GM18868 (cell line): ENCODE results near the gene TRERF1.

Source experiments
- ATAC-seq: cut with Tn5 transposase; IDR thresholded peaks from one replicate; pipeline ENCODE4 v1.9.1; 2021; ENCODE audit warnings: mild to moderate bottlenecking, moderate library complexity; ENCODE audit not compliant: unreplicated experiment

Gene TRERF1

GRCh38 chr6:42368181-42368580 lies 83.5 kb downstream of the TRERF1 start:
- ATAC-seq: peak; percentile 34

GRCh38 chr6:42367353-42368011 lies 84.2 kb downstream of the TRERF1 start:
- peak; percentile 80 for ATAC-seq

GRCh38 chr6:42366999-42367352 lies 84.8 kb downstream of the TRERF1 start:
- no peak for ATAC-seq

- ATAC-seq: no peak
Observed at GRCh38 chr6:42366011-42366705, 85.6 kb downstream of the TRERF1 start.

- no peak for ATAC-seq
Observed at GRCh38 chr6:42365021-42365420, 86.7 kb downstream of the TRERF1 start.

GRCh38 chr6:42363926-42364849 lies 87.5 kb downstream of the TRERF1 start:
- ATAC-seq: no peak

- no peak for ATAC-seq
Observed at GRCh38 chr6:42361036-42361435, 90.7 kb downstream of the TRERF1 start.

- ATAC-seq: no peak
Observed at GRCh38 chr6:42359021-42359420, 92.7 kb downstream of the TRERF1 start.

GRCh38 chr6:42355416-42355815 lies 96.3 kb downstream of the TRERF1 start:
- ATAC-seq: no peak

- no peak for ATAC-seq
Observed at GRCh38 chr6:42354702-42355101, 97.0 kb downstream of the TRERF1 start.

- ATAC-seq: no peak
Observed at GRCh38 chr6:42352856-42353564, 98.7 kb downstream of the TRERF1 start.

GRCh38 chr6:42350911-42351310 lies 100.8 kb downstream of the TRERF1 start:
- no peak for ATAC-seq

GRCh38 chr6:42349753-42350511 lies 101.8 kb downstream of the TRERF1 start:
- no peak for ATAC-seq

GRCh38 chr6:42347456-42347855 lies 104.3 kb downstream of the TRERF1 start:
- no peak for ATAC-seq

- no peak for ATAC-seq
Observed at GRCh38 chr6:42345696-42346416, 105.9 kb downstream of the TRERF1 start.

- no peak for ATAC-seq
Observed at GRCh38 chr6:42344756-42345155, 107.0 kb downstream of the TRERF1 start.

GRCh38 chr6:42341771-42342553 lies 109.8 kb downstream of the TRERF1 start:
- ATAC-seq: no peak

GRCh38 chr6:42341221-42341620 lies 110.5 kb downstream of the TRERF1 start:
- no peak for ATAC-seq

- ATAC-seq: no peak
Observed at GRCh38 chr6:42340511-42340910, 111.2 kb downstream of the TRERF1 start.
